Gastroesophageal sphincter (tissue), 4 donors: Measurements from ENCODE around the gene ECHS1. TPM values are rescaled to one million over a fixed set of nuclear protein-coding genes. Genes with fewer than 3 reads are reported as not detected.

Source experiments
- ATAC-seq: fragments of 150-250 bp; one replicate; pipeline ENCODE4 v1.9.1; 2016; ENCODE audit warnings: mild to moderate bottlenecking, moderate library complexity
- H3K27ac ChIP-seq, 4 donors: fragments of 200-600 bp; sonication (generic) in 3 of 4; 1 replicate in 3 of 4; 2 replicates in 1 of 4; pipeline ENCODE4 v1.5.1; 2016 to 2019
- H3K27me3 ChIP-seq: fragments of 200-600 bp; sonication (generic); one replicate; pipeline ENCODE4 v1.5.1; 2019
- H3K36me3 ChIP-seq, 2 donors: fragments of 200-600 bp; sonication (generic); one replicate each; pipeline ENCODE4 v1.5.1; 2019; ENCODE audit warnings: control low read depth in 1 of 2
- H3K4me1 ChIP-seq, 3 donors: fragments of 200-600 bp; sonication (generic); 1 replicate in 2 of 3; 2 replicates in 1 of 3; pipeline ENCODE4 v1.5.1; 2016 to 2019; ENCODE audit warnings: control low read depth in 2 of 3
- H3K4me3 ChIP-seq, 2 donors: fragments of 200-600 bp; sonication (generic); one replicate each; pipeline ENCODE4 v1.5.1; 2019; ENCODE audit warnings: mild to moderate bottlenecking in 1 of 2, moderate library complexity in 1 of 2
- H3K9me3 ChIP-seq, 3 donors: fragments of 200-600 bp; sonication (generic); one replicate each; pipeline ENCODE4 v1.5.1; 2017 to 2019; ENCODE audit warnings: control low read depth in 2 of 3
- EP300 ChIP-seq: sonication (generic); formaldehyde crosslinking; IDR thresholded peaks from one replicate; pipeline ENCODE4 v1.6.1; 2017; ENCODE audit warnings: antibody characterized with exemption, mild to moderate bottlenecking
- POLR2A ChIP-seq, 2 donors: fragments of 450-650 bp; IDR thresholded peaks; one replicate each; pipeline ENCODE4 v1.6.1; 2017; ENCODE audit warnings: antibody characterized with exemption in 2 of 2, mild to moderate bottlenecking in 2 of 2, moderate library complexity in 1 of 2
- POLR2AphosphoS5 ChIP-seq: sonication (generic); formaldehyde crosslinking; IDR thresholded peaks from one replicate; pipeline ENCODE4 v1.6.1; 2017; ENCODE audit warnings: antibody characterized with exemption
- WGBS, 2 donors: methylation state at CpG; one replicate each; pipeline ENCODE4 v1.1.5; 2018; ENCODE audit warnings: low coverage in 1 of 2; 5-methylcytosine and 5-hydroxymethylcytosine counted together
- total RNA-seq, 4 donors: library from RNA; depleted of rRNA; stranded (reverse); fragments of >200 nt; gene quantifications; one replicate each; pipeline ENCODE4 v1.1.0, GENCODE V29; 2016
- TF ChIP-seq, protein P1 (sequence below), 4 experiments: fragments of 200-600 bp in 2 of 4; fragments of 450-650 bp in 2 of 4; sonication (generic) in 1 of 4; IDR thresholded peaks; one replicate each; pipeline ENCODE4 v1.5.1; 2017 to 2019; ENCODE audit warnings: antibody characterized with exemption in 4 of 4, mild to moderate bottlenecking in 2 of 4, moderate library complexity in 2 of 4

ECHS1 gene
- 10 to 100 TPM; 67.7 to 81.8 (median 72.4) TPM for total RNA-seq

DNA sequence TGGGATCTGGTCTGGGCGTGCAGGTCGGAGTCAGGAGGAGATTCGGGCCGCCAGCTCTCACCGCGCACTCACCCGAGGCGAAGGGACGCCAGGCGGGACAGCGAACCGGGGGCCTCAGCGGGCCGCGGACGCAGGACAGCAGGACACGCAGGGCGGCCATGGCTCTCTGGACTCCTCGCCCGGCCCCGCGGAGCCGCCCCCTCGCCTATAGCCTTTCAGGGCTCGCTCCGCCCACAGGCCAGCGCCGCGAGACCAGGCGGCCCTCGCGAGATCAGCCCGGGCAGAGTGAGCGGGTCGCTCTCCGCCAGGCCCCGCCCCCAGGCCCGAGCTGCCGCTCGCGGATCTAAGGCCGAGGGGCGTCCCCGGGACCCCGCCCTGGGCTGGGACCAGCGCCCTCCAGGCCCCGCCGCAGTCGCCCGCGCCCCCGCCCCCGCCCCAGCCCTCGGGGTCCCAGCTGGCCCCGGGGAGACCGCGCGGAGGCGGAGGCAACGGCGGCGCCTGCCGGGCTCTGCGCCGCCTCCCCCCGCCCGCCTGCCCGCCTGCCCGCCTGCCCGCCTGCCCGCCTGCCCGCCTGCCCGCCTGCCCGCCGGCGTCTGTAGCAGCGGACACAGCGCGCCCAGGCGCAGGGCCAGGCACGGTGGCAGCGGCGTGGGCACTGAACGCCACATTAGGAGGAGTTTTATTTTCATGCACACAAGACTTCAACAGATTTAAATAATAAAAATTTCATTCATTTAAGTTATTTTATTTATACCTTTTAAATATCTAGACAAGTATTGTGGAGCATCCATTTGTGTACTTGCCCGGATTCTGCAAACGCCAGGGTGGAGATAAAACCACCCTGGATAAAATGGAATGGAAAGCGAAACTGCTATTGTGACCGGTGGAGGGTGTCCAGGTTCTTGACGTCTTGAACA, at the start of gene ECHS1:
Gene ECHS1 (minus strand): TSS at position 181 of the 917 bp plus-strand sequence. CDS start 21 bp downstream, at position 160.
- no peaks in the 10 kb centered on the region for H3K27me3 ChIP-seq
- peak within 1 kb of the TSS; percentile 87 to 97 for H3K4me3 ChIP-seq
- peaks cover 0 to 32% of the 10 kb centered on the region in 2 donors for H3K36me3 ChIP-seq
- ATAC-seq: peak; percentile 98
- peak; percentile 34 for TF ChIP-seq POLR2AphosphoS5
- no peak for TF ChIP-seq EP300
- TF ChIP-seq POLR2A (IDR thresholded peaks at IDR 0.05): peak; percentile 49 to 57
- TF ChIP-seq, protein P1, sequence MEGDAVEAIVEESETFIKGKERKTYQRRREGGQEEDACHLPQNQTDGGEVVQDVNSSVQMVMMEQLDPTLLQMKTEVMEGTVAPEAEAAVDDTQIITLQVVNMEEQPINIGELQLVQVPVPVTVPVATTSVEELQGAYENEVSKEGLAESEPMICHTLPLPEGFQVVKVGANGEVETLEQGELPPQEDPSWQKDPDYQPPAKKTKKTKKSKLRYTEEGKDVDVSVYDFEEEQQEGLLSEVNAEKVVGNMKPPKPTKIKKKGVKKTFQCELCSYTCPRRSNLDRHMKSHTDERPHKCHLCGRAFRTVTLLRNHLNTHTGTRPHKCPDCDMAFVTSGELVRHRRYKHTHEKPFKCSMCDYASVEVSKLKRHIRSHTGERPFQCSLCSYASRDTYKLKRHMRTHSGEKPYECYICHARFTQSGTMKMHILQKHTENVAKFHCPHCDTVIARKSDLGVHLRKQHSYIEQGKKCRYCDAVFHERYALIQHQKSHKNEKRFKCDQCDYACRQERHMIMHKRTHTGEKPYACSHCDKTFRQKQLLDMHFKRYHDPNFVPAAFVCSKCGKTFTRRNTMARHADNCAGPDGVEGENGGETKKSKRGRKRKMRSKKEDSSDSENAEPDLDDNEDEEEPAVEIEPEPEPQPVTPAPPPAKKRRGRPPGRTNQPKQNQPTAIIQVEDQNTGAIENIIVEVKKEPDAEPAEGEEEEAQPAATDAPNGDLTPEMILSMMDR (IDR thresholded peaks at IDR 0.05): peak in 1 of 4 experiments; percentile 5
- H3K9me3 ChIP-seq: no peaks in the 10 kb centered on the region
- H3K27ac ChIP-seq: peak within 1 kb of the TSS; percentile 84 to 99 (median 92)
- 2 to 3% methylated on average over 5 to 10 of the region's 89 CpGs for WGBS, 2 donors
- peaks cover 0 to 41% (median 20%) of the 10 kb centered on the region in 3 donors for H3K4me1 ChIP-seq

DNA sequence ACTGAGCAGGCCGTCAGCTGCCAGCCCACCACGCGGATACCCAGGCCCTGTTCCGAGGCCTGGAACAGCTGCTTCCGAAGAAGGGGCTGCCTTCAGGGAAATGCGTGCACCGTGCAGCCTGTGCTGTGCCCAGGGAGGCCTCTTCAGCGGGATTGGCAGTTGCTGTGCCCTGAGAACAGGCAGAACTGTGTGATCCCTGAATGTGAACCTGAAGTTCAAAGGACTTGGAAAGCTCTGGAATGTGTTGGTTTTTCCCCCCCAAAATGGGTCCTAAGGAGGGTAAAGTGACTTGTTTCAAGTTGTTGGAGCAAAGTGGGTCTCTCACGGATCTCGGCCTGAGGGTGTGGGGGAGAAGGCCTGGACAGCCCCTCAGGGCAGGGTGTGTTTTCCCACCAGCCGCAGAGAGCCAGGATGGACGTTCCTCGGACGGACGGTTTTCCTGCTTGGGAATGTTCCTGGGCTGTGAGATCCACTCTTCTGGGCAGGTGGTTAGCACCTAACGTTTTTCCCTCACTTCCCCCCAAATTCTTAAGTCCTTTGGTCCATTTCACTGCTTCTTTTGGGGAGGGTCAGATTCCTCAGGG, 49.2 kb upstream of the ECHS1 start:
- H3K27me3 ChIP-seq: peaks cover 29% of the 10 kb centered on the region
- no peak for ATAC-seq
- H3K36me3 ChIP-seq: peaks cover 0 to 37% of the 10 kb centered on the region in 2 donors
- WGBS, 2 donors: 87 to 90% methylated on average over 4 to 6 of the region's 16 CpGs
- H3K4me3 ChIP-seq: no peak overlapping the region
- no peaks in the 10 kb centered on the region for H3K9me3 ChIP-seq
- TF ChIP-seq POLR2AphosphoS5 (no peak), EP300 (no peak), POLR2A (IDR thresholded peaks at IDR 0.05) (no peak)
- TF ChIP-seq, protein P1 (IDR thresholded peaks at IDR 0.05): no peak
- no peak overlapping the region for H3K27ac ChIP-seq
- H3K4me1 ChIP-seq: peaks cover 0 to 10% (median 0%) of the 10 kb centered on the region in 3 donors

GRCh38 chr10:133421336-133422222, 48.4 kb upstream of the ECHS1 start:
- ATAC-seq: no peak
- TF ChIP-seq, protein P1 (IDR thresholded peaks at IDR 0.05): no peak
- TF ChIP-seq EP300: no peak
- TF ChIP-seq POLR2A (IDR thresholded peaks at IDR 0.05): no peak
- TF ChIP-seq POLR2AphosphoS5: no peak
- Histone ChIP-seq H3K27me3 (peaks cover 29% of the 10 kb centered on the region), H3K27ac (no peak overlapping the region), H3K36me3 (peaks cover 0 to 37% of the 10 kb centered on the region in 2 donors), H3K4me3 (no peak overlapping the region), H3K9me3 (no peaks in the 10 kb centered on the region), H3K4me1 (peaks cover 0 to 10% (median 0%) of the 10 kb centered on the region in 3 donors)
- WGBS, 2 donors: 100% methylated on average over 1 of the region's 17 CpGs; no CpG with 5 or more reads in 1 of the 2 donors

GRCh38 chr10:133420579-133420978, 47.4 kb upstream of the ECHS1 start:
- Histone ChIP-seq H3K4me3 (no peak overlapping the region), H3K9me3 (no peaks in the 10 kb centered on the region), H3K4me1 (peaks cover 0 to 10% (median 0%) of the 10 kb centered on the region in 3 donors), H3K27me3 (peaks cover 29% of the 10 kb centered on the region), H3K36me3 (peaks cover 0 to 44% of the 10 kb centered on the region in 2 donors), H3K27ac (no peak overlapping the region)
- ATAC-seq: no peak
- TF ChIP-seq EP300: no peak
- TF ChIP-seq, protein P1 (IDR thresholded peaks at IDR 0.05): no peak
- TF ChIP-seq POLR2A (IDR thresholded peaks at IDR 0.05): no peak
- TF ChIP-seq POLR2AphosphoS5: no peak
- WGBS, 2 donors: no CpG with 5 or more reads among the region's 6 CpGs
